Kasumi-1 (cell line): ENCODE results near the gene DCAF8L1.
"Not testable (repeated sequence)": the region's sequence is repeated elsewhere in the genome, so short reads cannot be mapped to it uniquely, and the experiment has no call there.

Experiments
- DNase-seq, 2 experiments: peaks; one replicate each; lab custom pipeline; 2025; lab: John Stamatoyannopoulos, UW

The DCAF8L1 gene

GRCh38 chrX:27981349-27981748 is at the start of gene DCAF8L1:
Gene DCAF8L1 (minus strand): TSS chrX:27981449. CDS start chrX:27981334, 115 bp downstream.
- no peak for DNase-seq

- DNase-seq = no peak
Observed at GRCh38 chrX:28022371-28022770, 41.1 kb upstream of the DCAF8L1 start.

- no peak for DNase-seq
Observed at GRCh38 chrX:28016823-28017222, 35.6 kb upstream of the DCAF8L1 start.

GRCh38 chrX:28015993-28016392 is 34.7 kb upstream of the DCAF8L1 start:
- DNase-seq = no peak

GRCh38 chrX:28010875-28011274 is 29.6 kb upstream of the DCAF8L1 start:
- DNase-seq = peak; percentile 32 to 52

- no peak for DNase-seq
Observed at GRCh38 chrX:27998666-27999065, 17.4 kb upstream of the DCAF8L1 start.

GRCh38 chrX:27997622-27998021 is 16.4 kb upstream of the DCAF8L1 start:
- no peak for DNase-seq

GRCh38 chrX:27996132-27996531 is 14.9 kb upstream of the DCAF8L1 start:
- no peak for DNase-seq

GRCh38 chrX:27995611-27996010 is 14.4 kb upstream of the DCAF8L1 start:
- peak; percentile 11 to 21 for DNase-seq

- DNase-seq = no peak
Observed at GRCh38 chrX:27987862-27988646, 6.8 kb upstream of the DCAF8L1 start.

GRCh38 chrX:27976934-27977333 is 4.3 kb downstream of the DCAF8L1 start:
- DNase-seq = not testable (repeated sequence)

GRCh38 chrX:27976284-27976683 is 5.0 kb downstream of the DCAF8L1 start:
- no peak for DNase-seq

GRCh38 chrX:27968878-27969277 is 12.4 kb downstream of the DCAF8L1 start:
- no peak for DNase-seq

- DNase-seq = no peak
Observed at GRCh38 chrX:27968352-27968751, 12.9 kb downstream of the DCAF8L1 start.

GRCh38 chrX:27966955-27967354 is 14.3 kb downstream of the DCAF8L1 start:
- DNase-seq = no peak

GRCh38 chrX:27966492-27966891 is 14.8 kb downstream of the DCAF8L1 start:
- no peak for DNase-seq

GRCh38 chrX:27965348-27965747 is 15.9 kb downstream of the DCAF8L1 start:
- DNase-seq = not testable (repeated sequence)

GRCh38 chrX:27964432-27964831 is 16.8 kb downstream of the DCAF8L1 start:
- no peak for DNase-seq

- not testable (repeated sequence) for DNase-seq
Observed at GRCh38 chrX:27960410-27960809, 20.8 kb downstream of the DCAF8L1 start.

- peak; percentile 69 for DNase-seq
Observed at GRCh38 chrX:27953171-27953570, 28.1 kb downstream of the DCAF8L1 start.

GRCh38 chrX:27933361-27933760 is 47.9 kb downstream of the DCAF8L1 start:
- no peak for DNase-seq
